NK-92 (cell line): ENCODE results near the gene NAALADL2.
"Not testable (repeated sequence)": the region's sequence is repeated elsewhere in the genome, so short reads cannot be mapped to it uniquely, and the experiment has no call there.

ENCODE experiments used
- DNase-seq: peaks from one replicate; lab custom pipeline; 2025; ENCODE audit not compliant: unreplicated experiment; lab: John Stamatoyannopoulos, UW

NAALADL2 gene

DNA sequence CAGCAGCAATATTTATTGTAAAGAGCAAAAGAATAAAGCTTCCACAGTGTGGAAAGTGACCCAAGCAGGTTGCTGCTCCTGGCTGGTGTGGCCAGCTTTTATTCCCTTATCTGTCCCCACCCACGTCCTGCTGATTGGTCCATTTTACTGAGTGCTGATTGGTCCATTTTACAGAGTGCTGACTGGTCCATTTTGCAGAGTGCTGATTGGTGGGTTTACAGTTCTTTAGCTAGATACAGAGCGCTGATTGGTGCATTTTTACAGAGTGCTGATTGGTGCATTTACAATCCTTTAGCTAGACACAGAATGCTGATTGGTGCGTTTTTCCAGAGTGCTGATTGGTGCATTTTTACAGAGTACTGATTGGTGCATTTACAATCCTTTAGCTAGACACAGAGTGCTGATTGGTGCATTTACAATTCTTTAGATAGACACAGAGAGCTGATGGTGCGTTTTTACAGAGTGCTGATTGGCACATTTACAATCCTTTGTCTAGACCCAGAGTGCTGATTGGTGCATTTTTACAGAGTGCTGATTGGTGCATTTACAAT is 601.8 kb downstream of the NAALADL2 start:
- DNase-seq: not testable (repeated sequence)

DNA sequence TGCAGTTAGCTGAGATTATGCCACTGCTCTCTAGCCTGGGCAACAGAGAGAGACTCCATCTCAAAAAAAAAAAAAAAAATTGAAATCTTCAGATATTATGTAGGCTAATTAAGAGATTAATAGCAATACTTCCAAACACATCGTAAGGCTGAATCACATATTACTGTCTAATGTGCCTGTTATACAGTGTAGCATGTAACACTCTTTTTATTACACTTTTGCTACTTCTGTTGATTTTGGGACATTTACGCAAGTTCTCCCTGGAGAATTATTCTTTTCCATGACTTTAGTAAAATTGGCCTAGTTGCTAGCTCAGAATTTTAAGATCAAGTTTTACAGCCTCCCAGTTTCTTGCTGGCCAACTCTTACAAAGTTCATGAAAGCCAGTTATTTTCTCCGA is 605.2 kb downstream of the NAALADL2 start:
- no peak for DNase-seq

DNA sequence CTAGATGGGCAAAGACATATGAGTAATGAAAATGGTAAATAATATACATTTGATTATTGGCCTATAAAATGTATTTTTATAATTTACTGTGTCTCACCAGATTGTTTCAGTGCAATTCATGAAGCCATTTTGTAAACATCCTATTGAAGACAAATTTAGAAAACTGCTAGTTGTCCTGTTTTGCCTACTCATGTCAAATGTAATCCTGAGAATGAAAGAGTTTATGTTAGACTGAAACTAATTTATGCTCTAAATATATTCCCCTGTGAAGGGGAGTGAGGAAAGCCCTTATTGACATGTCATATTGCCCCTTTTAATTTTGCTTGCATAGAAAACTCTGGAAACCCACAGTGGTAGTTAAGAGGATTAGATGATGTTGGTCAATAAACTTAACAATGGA is 610.0 kb downstream of the NAALADL2 start:
- no peak for DNase-seq

GRCh38 chr3:175475765-175476164 is 616.6 kb downstream of the NAALADL2 start:
- no peak for DNase-seq

GRCh38 chr3:175476489-175476888 is 617.4 kb downstream of the NAALADL2 start:
- no peak for DNase-seq

GRCh38 chr3:175477651-175478224 is 618.6 kb downstream of the NAALADL2 start:
- DNase-seq: no peak

DNA sequence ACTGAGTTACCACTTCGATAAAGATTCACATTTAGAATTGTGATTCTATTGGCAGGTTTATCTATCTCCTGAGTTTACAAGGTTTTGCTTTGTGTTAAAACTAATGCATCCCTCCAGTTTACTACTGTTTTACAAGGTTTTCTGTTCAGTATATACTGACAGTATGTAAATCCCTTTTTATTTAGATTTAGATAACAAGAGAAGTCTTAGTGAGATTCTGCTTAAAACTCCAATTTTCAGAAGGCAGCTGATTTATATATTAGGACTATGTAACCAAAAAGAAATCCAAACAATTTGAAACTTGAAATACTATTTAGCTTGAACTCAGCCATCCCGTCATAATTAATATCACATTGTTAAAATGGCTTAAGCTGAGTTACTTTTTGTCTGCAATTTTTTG is 619.2 kb downstream of the NAALADL2 start:
- no peak for DNase-seq

GRCh38 chr3:175479175-175479574 is 620.0 kb downstream of the NAALADL2 start:
- DNase-seq: no peak

DNA sequence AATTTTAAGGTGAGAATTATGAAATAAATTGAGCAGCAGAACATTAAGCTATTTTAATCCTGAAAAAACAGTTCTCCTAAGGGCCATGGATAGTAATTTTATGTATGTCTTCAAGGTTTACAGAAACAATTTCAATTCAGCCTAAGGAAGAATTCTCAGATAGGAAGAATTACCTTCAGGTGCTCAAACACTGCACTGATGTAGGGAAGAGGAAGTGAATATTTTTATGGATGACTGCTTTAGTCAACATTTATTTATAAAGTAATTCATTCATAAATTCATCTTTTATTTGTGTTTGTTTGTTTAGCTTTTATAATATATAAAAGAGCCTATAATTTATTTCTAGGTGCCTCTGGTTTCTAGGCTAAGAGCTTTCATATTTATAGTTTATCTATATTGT is 620.7 kb downstream of the NAALADL2 start:
- DNase-seq: no peak

- DNase-seq: no peak
Measured at GRCh38 chr3:175484666-175485065, 625.5 kb downstream of the NAALADL2 start.

DNA sequence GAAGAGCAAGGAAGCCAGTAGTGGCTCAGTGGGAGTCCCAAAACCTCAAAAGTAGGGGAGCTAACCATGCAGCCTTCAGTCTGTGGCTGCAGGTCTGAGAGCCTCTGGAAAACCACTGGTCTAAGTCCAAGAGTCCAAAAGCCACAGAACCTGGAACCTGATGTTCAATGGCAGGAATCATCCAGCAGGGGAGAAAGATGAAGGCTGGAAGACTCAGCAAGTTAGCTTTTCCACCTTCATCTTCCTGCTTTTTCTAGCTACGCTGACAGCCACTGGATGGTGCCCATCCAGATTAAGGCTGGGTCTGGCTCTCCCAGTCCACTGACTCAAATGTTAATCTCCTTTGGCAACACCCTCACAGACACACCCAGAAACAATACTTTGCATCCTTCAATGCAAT is 626.3 kb downstream of the NAALADL2 start:
- no peak for DNase-seq

DNA sequence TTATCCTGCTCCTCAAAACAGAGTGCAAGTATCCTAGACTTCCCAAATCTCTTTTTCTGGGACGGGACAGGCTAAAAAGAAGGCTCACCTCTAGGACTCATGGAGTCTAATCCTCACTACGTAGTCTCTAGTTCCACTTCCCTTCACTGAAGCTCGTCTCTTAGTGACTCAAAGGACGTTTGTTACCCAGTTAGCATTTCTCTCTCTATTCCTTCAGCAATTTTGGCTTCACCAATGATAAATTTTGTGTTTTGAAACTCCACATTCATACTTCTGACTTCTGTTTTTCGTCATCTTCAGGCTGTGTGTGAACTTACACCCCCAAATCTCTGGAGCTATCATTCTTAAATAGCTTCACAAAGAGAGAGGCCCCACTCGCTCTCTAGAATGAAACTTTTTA is 627.1 kb downstream of the NAALADL2 start:
- DNase-seq: no peak

GRCh38 chr3:175489406-175489805 is 630.3 kb downstream of the NAALADL2 start:
- no peak for DNase-seq

- no peak for DNase-seq
Measured at GRCh38 chr3:175493301-175493700, 634.2 kb downstream of the NAALADL2 start.

DNA sequence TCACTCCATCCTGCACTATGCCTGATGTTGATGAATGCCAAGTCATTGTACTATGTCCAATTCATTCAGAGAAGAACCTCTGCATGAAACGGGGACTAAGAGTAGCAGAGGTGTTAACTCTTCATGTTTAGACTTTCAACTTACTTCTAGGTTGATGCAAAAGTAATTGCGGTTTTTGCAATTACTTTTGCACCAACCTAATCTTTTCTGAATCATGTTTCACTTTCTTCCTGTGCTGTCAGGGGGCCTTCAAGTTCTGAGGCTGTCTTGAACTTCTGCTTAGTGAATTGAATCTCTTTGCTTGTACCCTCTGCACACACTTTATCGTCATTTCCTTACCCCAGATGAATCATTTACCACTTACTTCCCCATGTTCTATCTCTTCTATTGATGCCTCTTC is 636.2 kb downstream of the NAALADL2 start:
- DNase-seq: no peak

GRCh38 chr3:175502155-175502554 is 643.0 kb downstream of the NAALADL2 start:
- DNase-seq: no peak

GRCh38 chr3:175511219-175511785 is 652.2 kb downstream of the NAALADL2 start:
- no peak for DNase-seq

DNA sequence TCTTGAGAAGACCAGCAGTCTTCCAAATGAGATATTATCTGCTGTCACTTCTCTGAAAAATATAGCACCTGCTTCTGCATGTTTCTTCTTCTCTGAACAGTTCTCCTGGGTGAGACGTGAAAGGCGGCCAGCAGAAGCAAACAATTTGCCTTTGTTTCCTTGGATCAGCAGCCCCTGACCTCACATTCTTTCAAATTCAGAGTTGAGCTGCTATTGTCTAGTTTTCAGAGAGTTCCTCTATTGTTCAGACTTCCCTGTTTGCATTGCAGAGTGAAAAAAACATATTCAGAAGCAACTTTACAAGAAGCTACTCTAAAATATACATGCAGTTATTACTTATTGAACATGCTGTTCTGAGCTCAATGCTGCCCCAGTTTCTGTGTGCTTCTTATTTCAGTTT is 653.6 kb downstream of the NAALADL2 start:
- DNase-seq: no peak

DNA sequence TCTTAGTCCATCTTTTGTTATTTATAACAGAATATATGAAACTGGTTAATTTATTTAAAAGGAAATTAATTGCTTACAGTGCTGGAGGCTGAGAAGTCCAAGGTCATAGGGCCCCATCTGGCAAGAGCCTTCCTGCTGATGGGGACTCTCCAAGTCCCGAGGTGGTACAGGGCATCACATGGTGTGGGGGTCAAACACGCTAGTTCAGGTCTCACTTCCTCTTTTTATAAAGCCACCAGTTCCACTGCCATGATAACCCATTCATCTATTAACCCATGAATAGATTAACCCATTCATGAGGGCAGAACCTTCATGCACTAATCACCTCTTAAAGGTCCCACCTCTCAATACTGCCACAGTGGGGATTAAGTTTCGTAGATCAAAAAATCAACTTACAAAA is 659.3 kb downstream of the NAALADL2 start:
- no peak for DNase-seq

DNA sequence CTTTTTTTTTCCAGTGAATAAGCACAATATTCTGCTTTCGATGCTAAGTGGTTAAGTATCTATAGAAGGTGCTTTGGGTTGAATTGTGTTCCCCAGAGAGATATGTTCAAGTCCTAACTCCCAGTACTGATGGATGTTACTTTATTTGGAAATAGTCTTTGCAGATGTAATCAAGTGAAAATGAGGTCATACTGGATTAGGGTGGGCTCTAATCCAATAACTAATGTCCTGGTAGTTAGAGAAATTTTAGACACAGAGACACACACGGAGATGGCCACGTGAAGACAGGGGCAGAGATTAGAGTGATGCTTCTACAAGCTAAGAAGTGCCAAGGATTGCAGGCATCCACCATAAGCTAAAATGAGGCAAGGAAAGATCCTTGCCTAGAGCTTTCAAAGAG is 662.3 kb downstream of the NAALADL2 start:
- no peak for DNase-seq

DNA sequence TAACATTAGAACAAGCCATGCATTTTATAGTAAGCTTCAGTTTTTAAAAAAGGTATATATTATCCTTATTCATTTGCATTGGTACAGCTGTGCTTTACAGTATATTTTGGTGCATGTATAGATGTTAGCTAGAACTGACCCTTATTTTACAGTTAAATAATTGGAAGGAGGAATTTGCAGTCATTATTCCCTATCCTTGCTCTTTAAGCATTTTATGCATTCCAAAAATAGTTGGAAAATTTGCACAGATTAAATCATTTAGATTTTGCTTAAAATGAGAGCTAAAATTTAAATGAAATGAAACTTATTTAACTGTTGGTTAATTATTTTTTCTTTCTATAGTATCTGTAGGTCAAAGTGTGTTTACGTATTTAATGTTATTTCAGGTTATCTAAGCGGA is 667.1 kb downstream of the NAALADL2 start:
- DNase-seq: no peak

GRCh38 chr3:175526609-175527280 is 667.6 kb downstream of the NAALADL2 start:
- no peak for DNase-seq
